HG03457 (cell line): Measurements from ENCODE around the gene HOXC11.
A peak's percentile ranks its signal among the peaks of the same experiment; 100 is the strongest.

Experiments
- ATAC-seq: cut with Tn5 transposase; IDR thresholded peaks from one replicate; pipeline ENCODE4 v1.9.1; 2021; ENCODE audit warnings: moderate number of reproducible peaks; ENCODE audit not compliant: unreplicated experiment

Gene HOXC11

GRCh38 chr12:54007538-54008259 is 34.8 kb downstream of the HOXC11 start:
- no peak for ATAC-seq

- no peak for ATAC-seq
Measured at GRCh38 chr12:54008260-54008552, 35.3 kb downstream of the HOXC11 start.

GRCh38 chr12:54009171-54010052 is 36.5 kb downstream of the HOXC11 start:
- ATAC-seq: no peak

GRCh38 chr12:54010053-54010971 is 37.4 kb downstream of the HOXC11 start:
- ATAC-seq: no peak

- ATAC-seq: no peak
Measured at GRCh38 chr12:54010972-54011664, 38.2 kb downstream of the HOXC11 start.

DNA sequence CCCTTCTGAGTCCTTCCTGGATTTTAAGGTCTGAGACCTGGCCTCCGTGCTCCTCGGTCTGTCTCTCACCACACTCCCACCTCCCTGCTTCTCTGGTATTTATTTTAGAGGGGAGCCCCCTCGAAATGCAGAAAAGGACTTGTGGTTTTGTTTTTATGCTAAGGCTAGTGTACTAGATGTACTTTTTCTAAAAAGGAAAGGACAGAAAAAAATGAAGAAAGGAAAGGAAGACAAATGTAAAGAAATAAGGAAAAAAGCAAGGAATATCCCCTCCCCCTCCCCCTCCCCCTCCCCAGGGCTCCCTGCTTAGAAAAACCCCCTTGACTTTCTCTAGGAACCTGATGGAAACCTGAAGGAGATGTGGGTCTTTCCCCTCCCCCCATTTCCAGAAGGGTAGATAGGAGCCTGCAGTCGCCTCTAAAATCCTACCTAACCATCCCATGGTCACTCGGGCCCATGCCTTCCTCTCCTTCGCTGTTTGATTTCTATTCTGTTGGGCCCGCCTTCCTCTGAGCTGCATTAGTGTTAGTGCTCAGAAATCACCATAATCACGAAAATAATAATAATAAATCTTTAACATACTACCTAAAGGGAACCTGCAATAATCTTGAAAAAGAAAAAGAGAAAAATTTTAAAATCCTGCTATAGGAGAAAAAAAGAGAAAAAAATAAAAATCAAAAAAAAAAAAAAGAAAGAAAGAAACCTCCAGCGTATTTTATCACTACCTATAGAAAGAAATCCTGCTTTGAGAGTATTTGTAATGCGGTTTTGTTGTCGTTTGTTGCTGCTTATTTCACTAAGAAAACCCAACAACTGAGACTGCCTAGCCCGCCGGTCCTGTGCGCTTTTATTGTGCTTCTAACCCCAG is 39.0 kb downstream of the HOXC11 start:
- no peak for ATAC-seq

GRCh38 chr12:54012631-54013409 is 39.9 kb downstream of the HOXC11 start:
- ATAC-seq: no peak

DNA sequence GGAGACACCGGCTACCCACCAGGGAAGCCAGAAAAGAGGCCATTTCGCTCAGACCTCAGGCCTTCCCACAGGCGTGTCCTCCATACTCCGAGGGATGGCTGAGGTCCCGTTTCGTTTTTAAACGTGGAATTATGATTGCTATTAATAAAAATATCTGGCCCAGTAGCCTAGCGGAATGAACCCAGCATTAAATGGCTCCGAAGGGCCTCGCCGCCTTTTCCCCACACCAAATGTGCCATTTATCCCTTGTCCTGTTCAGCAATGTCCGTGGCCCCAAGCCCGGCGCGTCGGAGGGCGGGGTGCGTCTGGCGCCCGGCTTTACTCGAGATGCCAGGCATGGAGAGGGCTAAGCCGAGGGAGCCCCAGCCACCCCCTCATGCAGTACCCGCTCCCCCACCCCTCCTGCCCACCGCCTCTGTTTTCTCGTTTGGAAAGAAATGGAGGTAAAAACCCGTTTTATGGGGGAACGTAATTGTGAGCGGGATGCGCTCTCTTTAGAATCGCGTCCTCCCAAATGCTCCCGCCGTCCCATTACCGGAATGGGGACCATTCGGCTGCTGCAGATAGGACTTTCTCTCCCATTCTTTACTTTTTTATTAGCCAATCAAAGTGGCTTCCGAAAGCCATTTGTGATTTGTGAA is 41.6 kb downstream of the HOXC11 start:
- ATAC-seq: no peak

GRCh38 chr12:54015018-54015931 is 42.3 kb downstream of the HOXC11 start:
- ATAC-seq: no peak

GRCh38 chr12:54016051-54016450 is 43.1 kb downstream of the HOXC11 start:
- no peak for ATAC-seq

DNA sequence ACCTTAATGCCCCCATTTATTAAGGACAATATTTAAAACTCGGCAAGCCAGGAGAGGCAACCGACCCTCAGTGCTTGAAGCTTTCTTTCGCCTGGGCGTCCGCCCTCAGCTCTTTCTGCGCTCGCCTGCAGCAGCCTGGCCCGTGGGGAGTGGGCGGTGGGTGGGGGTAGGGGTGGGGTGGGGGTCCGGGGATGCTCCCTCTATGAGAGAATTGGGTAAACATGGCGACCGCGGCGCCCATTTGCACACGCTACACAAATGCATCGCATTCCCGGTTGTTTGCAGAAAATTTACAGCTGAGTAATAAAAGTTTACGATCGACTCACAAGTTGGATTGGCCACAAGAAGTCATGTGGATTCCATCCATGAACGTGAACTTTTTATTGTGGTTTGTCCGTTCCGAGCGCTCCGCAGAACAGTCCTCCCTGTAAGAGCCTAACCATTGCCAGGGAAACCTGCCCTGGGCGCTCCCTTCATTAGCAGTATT is 43.6 kb downstream of the HOXC11 start:
- no peak for ATAC-seq

DNA sequence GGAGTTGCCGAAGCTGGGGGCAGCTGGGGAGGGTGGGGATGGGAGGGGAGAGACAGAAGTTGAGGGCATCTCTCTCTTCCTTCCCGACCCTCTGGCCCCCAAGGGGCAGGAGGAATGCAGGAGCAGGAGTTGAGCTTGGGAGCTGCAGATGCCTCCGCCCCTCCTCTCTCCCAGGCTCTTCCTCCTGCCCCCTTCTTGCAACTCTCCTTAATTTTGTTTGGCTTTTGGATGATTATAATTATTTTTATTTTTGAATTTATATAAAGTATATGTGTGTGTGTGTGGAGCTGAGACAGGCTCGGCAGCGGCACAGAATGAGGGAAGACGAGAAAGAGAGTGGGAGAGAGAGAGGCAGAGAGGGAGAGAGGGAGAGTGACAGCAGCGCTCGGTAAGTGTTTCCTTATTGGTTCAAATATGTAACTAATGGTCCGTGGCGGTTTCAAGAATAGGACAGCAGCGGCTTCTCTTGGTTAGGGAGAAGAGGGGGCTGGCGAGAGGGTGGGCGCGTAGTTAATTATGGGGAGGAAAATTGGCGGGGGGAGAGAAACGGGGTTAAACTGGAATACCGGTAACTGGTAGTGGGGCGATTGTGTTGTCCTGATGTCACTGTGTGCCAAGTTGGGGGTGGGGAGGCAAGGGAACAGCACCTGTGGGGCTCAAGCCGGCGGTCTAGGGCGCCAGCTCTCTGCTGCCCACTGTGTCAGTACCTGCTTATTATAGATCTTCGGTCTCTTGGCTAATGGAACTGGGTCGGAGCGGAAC is 44.3 kb downstream of the HOXC11 start:
- peak; percentile 16 for ATAC-seq

- peak; percentile 41 for ATAC-seq
Measured at GRCh38 chr12:54017878-54018467, 45.0 kb downstream of the HOXC11 start.

DNA sequence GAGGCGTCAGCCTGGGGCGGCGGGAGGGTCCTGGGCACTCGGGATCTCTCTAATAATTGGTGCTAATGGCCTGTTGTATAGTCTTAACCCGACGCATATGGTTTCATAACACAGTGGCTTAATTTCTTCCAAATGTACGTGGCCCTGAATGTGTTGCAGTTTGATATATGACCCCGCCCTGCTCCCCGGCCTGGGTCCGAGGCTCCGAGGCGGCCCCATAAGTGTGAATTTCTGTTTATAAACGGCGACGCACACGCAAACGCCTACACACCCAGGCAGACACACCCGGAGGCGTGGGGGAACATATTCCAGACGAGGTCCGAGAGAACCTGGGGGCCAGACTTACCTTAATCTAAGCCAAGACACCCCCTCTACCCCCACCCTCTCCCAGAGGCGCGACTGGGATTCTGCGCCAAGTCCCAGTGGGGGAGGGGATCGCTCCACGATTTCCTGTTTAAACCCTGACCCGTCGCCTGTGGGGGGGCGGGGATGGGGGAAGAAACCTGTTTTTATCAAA is 45.6 kb downstream of the HOXC11 start:
- ATAC-seq: no peak

DNA sequence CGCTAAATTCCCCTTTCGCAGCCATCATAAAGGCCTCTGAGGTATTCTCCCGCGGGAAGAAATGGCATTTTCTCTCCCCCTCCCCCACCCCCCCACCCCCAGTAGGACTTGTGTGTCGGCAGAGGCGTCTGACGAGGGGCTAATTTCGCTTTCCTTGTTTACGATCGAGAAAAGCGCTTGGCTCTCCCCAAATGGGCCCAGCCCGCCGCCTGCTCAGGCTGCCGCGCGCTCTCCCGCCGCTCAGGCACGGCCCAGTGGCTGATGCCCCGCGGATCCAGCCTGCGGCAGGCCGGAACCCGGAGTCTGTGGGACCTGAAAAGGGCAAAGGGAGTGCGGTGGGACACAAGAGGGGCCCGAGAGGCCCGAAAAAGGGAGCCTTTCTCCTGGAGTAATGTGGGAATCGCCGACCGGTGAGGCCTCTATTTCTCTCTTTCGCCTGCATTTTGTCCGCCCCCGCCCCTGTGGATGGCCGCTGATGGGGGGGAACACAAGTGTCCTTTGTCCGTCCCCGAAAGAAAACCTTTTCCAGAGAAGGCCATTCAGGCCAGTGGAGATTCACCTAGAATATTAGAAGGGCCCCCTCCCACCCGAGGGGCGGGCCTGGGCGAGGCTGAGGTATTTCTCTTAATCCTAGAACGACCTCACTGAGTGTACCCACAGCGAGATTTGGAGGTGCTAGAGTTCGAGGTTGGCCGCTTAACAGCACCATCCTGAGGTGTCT is 46.3 kb downstream of the HOXC11 start:
- no peak for ATAC-seq
